Heart left ventricle (tissue), 13 donors: Measurements from ENCODE around the gene PTPRK.

Experiments
- CTCF ChIP-seq, 12 donors: fragments of 200-600 bp; sonication (generic) in 4 of 12; IDR thresholded peaks; one replicate each; pipeline versions ENCODE4 v1.5.0 to v1.8.0; 2018 to 2022; ENCODE audit warnings: antibody characterized with exemption in 12 of 12, mild to moderate bottlenecking in 5 of 12
- POLR2A ChIP-seq, 2 donors: fragments of 450-650 bp; IDR thresholded peaks; one replicate each; pipeline ENCODE4 v1.6.1; 2017; ENCODE audit warnings: antibody characterized with exemption in 2 of 2, mild to moderate bottlenecking in 2 of 2, moderate library complexity in 2 of 2
- donor health status: ischemic (EF 13 %, LVEDD 7.1; RV severe dilation, severe dysfunction).
- donor health status: DM: no; HTN: yes; CAD: no.
- donor health status: DM: no; HTN: no; CAD: no.
- donor health status: ischemic (EF 25% LVEDD 6.9; RV normal size, moderate dysfunction).
- donor health status: ischemic (EF 25% LVEDD 5.7; RV mildly dilated, moderate dysfunction).
- donor health status: ischemic (EF 35%, LVEDD 5.7; RV mildly dilated, moderate dysfunction).
- donor health status: nonischemic (EF 11% LVEDD 7.7; RV severe dilation, severe dysfunction).
- donor health status: DM: yes; HTN: yes; CAD: no.
- donor health status: PGD.
- donor health status: ischemic (EF 29% LVEDD 5.4; RV normal size, mild dysfunction).
- donor health status: nonischemic (EF 23%, LVEDD 6.1; RV moderate dilation, normal function).

DNA sequence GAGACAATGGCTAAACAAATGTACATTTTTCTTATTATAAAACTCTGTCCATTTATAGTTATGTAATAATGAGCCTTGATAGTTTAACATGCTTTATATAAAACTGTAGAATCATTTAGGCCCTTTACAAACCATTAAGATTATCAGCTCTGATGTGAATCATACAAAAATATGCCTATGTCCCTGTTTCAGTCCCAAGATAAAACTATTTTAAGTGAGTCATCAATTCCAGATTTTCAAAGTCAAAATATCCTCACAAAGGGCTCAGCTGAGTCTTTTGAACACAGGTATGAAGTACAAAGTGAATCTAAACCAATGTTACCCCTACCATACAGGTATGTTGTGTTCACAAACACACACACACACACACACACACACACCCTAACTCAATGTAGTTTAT, 88.0 kb downstream of the PTPRK start:
- no peak for TF ChIP-seq CTCF (IDR thresholded peaks at IDR 0.05)
- no peak for TF ChIP-seq POLR2A (IDR thresholded peaks at IDR 0.05)
